Fibroblast of villous mesenchyme (primary cell): Measurements from ENCODE around the gene TEKT3. TPM values are rescaled to one million over a fixed set of nuclear protein-coding genes. Genes with fewer than 3 reads are reported as not detected.
A peak's percentile ranks its signal among the peaks of the same experiment; 100 is the strongest.

Experiments
- DNase-seq: peaks from one replicate; pipeline ENCODE4 v3.0.0-alpha.2; 2010; ENCODE audit warnings: low read depth
- H3K4me3 ChIP-seq: 2 replicates; pipeline ENCODE4 v1.5.1; 2011; ENCODE audit warnings: low read depth, mild to moderate bottlenecking, low read length
- total RNA-seq: library from RNA; depleted of rRNA; stranded (reverse); fragments of >200 nt; gene quantifications from 2 replicates; pipeline ENCODE4 v1.2.3, GENCODE V29; 2012
- TF ChIP-seq, protein P1 (sequence below): IDR thresholded peaks from 2 replicates; pipeline ENCODE4 v1.5.1; 2012; ENCODE audit warnings: low read depth, mild to moderate bottlenecking, low read length; ENCODE audit not compliant: insufficient read depth

TEKT3 gene
- total RNA-seq, 1 donor = not detected

DNA sequence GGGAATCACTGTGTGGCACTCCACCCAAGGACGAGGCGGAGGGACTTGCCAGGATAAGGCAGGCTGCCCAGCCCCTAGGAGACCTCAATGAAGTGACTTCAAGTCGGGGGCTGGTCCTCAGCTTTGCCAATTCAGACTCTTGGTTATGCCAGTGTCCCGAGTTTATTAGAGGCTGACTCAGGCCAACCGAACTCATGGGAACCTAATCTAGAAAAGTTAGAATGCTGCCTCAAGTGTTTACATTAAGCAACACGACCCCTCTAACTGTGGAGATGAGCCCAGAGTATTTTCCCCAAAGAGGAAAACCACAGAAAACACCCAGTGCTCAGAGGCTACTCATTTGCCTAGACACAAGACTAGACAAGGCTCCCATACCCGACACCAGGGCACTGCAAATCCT, 1.1 kb upstream of the TEKT3 start:
- TF ChIP-seq, protein P1, sequence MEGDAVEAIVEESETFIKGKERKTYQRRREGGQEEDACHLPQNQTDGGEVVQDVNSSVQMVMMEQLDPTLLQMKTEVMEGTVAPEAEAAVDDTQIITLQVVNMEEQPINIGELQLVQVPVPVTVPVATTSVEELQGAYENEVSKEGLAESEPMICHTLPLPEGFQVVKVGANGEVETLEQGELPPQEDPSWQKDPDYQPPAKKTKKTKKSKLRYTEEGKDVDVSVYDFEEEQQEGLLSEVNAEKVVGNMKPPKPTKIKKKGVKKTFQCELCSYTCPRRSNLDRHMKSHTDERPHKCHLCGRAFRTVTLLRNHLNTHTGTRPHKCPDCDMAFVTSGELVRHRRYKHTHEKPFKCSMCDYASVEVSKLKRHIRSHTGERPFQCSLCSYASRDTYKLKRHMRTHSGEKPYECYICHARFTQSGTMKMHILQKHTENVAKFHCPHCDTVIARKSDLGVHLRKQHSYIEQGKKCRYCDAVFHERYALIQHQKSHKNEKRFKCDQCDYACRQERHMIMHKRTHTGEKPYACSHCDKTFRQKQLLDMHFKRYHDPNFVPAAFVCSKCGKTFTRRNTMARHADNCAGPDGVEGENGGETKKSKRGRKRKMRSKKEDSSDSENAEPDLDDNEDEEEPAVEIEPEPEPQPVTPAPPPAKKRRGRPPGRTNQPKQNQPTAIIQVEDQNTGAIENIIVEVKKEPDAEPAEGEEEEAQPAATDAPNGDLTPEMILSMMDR = no peak
- H3K4me3 ChIP-seq = no peak overlapping the region
- DNase-seq = peak; percentile 53

DNA sequence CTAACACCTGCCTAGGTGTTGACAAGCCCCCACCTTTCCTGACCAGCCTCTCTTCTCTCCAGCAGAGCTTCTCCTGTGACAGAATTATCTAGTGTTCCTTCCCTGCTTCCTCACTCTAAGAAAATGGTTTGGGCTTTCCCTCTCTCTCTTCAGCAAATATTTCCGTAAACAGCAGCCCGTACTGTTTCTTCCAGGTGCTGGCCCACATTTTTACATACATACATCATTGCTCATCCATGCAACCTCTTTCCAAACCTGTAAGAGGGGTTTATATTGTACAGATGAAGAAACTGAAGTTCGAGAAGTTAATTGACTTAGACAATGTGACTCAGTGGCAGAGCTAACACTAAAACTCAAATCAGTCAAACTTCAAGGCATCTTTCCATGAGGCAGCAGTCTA, 569 bp upstream of the TEKT3 start:
- DNase-seq = no peak
- TF ChIP-seq, protein P1 = no peak
- no peak overlapping the region for H3K4me3 ChIP-seq

DNA sequence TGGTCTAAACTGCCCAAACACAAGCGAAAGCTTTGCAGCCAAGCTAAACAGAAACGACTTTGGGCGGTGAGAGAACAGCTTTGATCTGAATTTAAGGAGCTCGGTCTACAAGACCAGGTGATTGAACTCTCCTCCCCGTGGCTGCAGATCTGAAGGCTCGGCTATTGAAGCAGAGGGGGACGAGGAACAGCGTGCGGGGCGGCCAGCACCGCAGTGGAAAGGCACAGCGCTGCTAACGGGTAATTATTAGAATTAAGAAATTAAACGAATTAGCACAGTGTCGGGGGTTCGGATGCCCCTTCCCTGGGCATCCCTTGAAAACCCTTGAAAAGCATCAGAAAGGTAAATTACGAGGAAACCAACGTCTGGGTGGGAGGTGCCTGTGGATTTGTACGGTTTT, 431 bp downstream of the TEKT3 start:
- TF ChIP-seq, protein P1 = no peak
- DNase-seq = no peak
- peak overlapping the region; percentile 52 for H3K4me3 ChIP-seq

DNA sequence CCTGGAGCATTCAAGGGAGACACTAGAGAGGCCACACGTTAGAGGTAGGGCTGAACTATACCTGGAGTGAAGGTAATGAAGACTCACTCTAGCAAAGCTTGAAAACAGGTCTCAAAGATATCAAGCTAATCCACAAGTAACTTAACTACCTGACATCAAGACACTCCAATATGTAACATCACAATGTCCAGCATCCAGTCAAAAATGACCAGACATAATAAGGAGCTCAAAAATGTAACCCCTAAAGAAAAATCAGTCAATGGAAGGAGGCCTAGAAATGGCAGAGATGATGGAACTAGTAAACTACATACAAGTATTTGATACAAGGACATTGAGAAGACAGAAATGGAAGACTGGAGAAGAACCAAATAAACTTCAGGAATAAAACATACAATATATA, 6.0 kb downstream of the TEKT3 start:
- TF ChIP-seq, protein P1 = no peak
- DNase-seq = no peak
- H3K4me3 ChIP-seq = no peak overlapping the region

DNA sequence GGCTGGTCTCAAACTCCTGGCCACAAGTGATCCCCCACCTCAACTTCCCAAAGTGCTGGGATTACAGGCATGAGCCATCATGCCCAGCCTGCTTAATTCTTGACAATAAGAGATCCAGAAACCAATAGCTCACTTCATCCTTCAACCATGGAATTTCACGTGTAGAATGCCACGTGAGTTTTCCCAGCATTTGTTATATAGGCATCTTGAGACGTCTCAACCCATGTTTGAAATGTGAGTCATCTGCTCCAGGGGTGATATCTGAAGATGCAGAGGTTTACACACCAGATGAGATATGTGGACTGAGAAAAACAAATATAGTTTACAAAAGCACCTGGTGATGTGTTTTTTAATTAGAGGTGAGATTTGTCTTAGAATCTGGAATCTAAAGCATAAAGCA, 7.1 kb downstream of the TEKT3 start:
- TF ChIP-seq, protein P1 = no peak
- DNase-seq = no peak
- H3K4me3 ChIP-seq = no peak overlapping the region

DNA sequence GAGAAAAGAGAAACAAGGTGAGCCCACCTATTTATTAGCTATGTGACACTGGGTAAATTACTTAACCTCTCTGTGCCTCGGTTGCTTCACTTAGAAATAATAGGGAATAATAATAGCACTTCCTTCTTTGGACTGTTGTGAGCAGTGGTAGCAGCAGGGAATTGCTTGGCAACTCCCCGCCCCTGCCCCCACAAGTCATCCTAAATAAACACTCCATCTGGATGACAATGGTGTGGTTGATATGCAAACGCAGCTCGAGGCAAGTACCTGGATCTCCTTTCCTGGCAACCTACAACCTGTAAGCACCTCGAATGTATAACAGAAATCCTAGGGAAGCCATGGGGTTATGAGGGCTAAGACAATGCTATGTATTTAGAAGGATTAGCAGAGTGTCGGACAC, 9.1 kb downstream of the TEKT3 start:
- TF ChIP-seq, protein P1 = no peak
- H3K4me3 ChIP-seq = no peak overlapping the region

DNA sequence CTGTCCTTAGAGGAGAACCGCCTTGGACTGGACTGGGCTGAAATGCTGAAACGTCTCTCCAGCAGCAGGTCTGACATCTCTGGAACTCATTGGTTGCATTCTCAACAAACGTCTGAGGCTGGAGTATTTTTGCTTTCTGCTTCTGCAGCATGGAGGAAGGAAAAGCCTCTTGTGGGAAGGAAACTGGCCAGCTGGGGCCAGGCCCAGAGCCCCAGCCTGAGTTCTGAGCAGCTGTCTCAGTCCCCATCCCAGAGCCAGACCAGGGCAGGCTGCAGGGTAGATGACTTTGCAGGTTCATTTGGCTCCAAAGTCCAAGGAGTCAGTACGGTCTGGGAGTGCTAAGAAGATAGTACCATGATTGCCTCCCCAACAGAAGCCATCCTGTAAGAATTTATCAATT, 18.3 kb downstream of the TEKT3 start:
- H3K4me3 ChIP-seq = no peak overlapping the region
- TF ChIP-seq, protein P1 = no peak
- DNase-seq = no peak

More for the DNA sequence above, 9.1 kb downstream of the TEKT3 start:
- no peak for DNase-seq
